ENCODE results near the gene RASGRF1. TPM values are rescaled to one million over a fixed set of nuclear protein-coding genes. Genes with fewer than 3 reads are reported as not detected.

The RASGRF1 gene
- total RNA-seq, 1 donor from 2014 or later: not detected

GRCh38 chr15:79068790-79069189, 21.8 kb downstream of the RASGRF1 start:
- intact Hi-C loops (cut with micrococcal nuclease): no loop called here

DNA sequence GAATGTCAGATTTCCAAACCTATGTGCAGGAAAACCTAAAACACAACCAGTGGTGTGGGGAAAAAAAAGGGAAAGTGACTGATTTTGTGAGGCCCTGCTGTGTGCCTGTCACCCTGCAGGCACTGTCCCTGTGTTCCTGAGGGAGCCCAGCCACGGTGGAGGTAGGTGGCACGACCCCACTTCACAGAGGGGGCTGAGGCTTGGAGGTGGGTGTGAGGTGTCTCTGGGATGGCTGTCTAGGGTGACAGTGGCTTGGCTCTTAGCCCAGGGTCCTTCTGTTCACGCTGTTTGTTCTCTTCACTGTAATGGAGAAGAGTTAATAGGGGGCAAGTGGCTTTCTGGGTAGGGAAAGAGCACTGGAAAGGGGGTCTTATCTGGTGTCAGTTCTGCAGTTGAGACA, 22.6 kb downstream of the RASGRF1 start:
- intact Hi-C loops (cut with micrococcal nuclease): no loop called here

DNA sequence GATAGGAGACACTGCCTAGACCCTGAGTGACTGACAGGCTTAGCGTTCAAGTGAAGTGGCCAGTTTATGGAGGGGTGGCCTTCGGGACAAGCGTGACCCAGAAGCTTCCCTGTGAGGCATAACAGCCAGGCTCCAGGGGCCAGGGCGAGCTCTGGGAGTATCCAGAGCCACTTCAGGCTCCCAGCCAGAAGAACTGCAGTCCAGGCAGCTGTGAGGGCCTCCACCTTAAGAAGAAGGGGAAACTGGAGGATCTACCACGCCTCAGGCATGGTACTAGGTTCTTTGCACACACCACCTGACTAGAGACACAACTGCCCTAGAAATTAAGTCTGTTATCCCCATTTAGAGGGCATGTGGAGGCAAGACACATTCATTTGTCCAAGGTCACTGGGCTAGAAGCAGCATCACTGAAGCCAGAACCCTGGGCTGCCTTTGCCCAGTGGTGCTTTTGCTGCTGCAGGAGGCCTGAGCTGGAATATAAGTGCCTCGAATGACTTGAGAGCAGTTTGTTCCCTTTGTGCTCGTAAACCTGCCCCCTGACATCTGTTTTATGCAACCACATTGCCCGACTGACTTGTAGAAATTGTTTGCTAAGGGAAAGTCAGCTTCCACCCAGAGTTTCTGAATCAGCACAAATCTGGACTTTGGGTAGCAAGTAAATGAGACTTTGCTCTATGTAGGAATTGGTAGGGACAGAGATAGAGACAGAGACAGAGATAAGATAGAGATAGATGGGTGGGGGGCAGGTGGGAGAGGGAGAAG, 23.3 kb downstream of the RASGRF1 start:
- intact Hi-C loops (cut with micrococcal nuclease): no loop called here

GRCh38 chr15:79066391-79067071, 24.0 kb downstream of the RASGRF1 start:
- intact Hi-C loops (cut with micrococcal nuclease): no loop called here

- intact Hi-C loops (cut with micrococcal nuclease): no loop called here
Observed at GRCh38 chr15:79065706-79066376, 24.7 kb downstream of the RASGRF1 start.

GRCh38 chr15:79065361-79065705, 25.2 kb downstream of the RASGRF1 start:
- intact Hi-C loops (cut with micrococcal nuclease): no loop called here

GRCh38 chr15:79064496-79064895, 26.1 kb downstream of the RASGRF1 start:
- intact Hi-C loops (cut with micrococcal nuclease): no loop called here

DNA sequence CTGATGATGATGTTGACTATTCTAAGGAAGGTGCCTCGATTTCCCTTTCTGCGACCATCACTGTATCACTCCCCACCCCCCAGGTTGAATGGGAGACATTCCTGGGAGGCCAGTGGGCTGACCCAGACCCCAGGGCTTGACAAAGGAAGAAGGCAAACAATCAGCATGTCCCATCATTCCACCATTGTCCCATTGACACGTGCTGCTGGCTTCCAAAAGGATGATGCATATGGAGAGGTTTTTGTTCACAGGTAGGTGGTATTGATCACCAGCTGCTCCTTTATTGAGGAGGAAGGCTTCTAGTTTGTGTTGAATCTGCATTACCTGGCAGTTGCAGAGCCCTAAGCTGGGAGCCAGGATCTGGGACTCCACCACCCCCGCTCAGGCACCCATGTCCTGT, 30.4 kb downstream of the RASGRF1 start:
- intact Hi-C loops (cut with micrococcal nuclease): no loop called here

GRCh38 chr15:79059081-79059572, 31.5 kb downstream of the RASGRF1 start:
- intact Hi-C loops (cut with micrococcal nuclease): no loop called here

DNA sequence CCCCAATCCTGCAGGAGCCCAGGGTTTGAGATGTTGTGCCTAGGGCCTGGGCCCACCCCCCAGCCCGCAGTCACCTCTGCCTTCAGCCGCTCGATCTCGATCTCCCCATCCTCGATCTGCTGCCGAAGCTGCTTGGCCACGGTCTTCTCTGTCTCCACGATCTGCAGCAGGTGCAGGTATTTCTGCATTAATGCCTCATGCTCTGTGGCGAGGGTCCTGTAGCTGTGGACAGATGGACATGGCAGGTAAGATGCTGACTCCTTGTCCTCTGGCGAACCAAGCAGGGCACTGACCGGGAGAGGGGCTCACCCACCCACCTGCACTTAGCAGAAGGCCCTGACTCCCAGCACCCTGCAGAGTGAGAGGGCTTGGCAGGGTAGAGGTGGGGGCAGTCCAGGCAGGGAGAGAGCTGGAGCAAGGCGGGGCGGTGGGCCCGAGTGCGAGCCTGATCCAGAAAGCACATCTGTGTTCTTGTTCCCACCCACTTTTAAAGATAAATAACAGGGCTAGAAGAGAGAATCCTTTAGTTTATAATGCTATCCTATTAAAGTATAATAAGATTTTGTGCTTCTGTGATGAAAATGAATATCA, 32.2 kb downstream of the RASGRF1 start:
- intact Hi-C loops (cut with micrococcal nuclease): no loop called here

DNA sequence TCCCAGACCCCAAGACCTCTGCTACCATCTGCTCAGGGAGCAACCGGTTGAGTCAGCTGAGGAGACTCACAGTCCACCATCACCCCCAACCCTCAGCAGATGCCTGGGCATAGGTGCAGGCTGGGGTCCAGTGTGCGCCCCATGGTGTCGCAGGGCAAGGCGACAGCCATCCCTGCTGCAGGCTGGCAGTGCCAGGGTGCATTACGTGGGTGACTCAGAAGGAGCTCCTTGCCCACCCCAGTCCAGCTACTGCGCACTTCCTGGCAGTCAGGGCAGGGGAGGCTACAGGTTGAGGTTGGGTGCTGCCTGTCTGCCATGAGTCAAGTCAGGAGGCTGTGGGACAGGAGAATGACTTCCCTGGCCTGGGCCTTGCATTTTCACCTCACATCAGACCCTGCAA, 33.5 kb downstream of the RASGRF1 start:
- intact Hi-C loops (cut with micrococcal nuclease): no loop called here

- intact Hi-C loops (cut with micrococcal nuclease): no loop called here
Observed at GRCh38 chr15:79054350-79054749, 36.2 kb downstream of the RASGRF1 start.

DNA sequence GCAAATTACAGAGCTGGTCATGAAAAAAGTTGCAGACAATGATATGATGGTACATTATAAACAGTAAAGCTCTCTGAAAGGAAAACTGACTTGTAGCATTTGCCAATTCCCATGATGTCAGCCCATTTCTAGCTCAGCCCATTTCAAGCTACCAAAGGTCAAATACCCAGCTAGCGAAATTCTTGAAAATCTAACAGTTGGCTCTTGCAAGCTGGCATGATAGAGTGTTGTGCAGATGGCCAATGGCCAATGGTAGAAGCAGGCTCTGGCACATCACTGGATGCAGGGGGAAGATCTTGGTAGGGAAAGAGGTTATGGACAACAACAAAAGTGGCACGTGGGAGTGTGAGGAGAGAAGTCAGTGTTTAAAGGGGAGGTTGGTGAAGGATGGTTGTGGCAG, 36.7 kb downstream of the RASGRF1 start:
- intact Hi-C loops (cut with micrococcal nuclease): no loop called here

- intact Hi-C loops (cut with micrococcal nuclease): no loop called here
Observed at GRCh38 chr15:79051941-79052731, 38.4 kb downstream of the RASGRF1 start.

DNA sequence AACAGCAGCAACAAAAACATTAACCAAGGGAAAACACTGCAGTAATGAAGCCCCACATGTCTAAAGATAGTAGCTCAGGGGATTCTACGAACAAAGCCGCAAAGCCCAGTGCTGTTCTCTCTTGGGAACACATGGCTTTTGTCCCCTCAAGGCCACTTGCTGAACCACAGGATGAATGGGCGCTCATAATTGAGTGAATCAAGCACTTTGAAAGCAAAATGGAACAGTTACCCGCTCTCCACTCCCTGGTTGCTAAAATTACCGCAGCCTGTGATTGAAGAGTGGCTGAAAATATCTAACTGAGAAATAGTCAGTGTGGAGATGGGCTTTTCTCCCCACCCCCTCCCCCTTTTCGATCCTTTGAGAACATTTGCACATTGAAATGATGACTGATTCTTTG, 39.6 kb downstream of the RASGRF1 start:
- intact Hi-C loops (cut with micrococcal nuclease): no loop called here

GRCh38 chr15:79050341-79050740, 40.2 kb downstream of the RASGRF1 start:
- intact Hi-C loops (cut with micrococcal nuclease): no loop called here

DNA sequence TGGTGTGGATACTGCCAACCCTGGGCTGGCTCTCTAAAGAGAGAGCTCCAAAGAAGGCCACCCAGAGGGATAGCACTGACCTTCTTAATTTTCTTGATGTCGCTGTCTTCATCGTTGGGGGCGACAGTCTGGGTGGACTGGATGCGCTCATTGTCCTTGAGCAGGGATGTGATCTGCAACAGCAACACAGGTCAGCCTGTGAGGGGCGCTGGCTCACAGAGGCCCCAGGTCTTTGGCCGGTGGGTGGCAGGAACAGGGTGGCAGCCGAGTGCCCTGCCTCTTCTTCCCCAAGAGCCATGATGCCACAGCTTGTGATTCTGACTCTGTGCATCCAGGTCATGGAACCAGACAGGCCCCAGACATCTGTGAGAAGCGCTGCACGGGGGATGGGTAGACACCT, 41.2 kb downstream of the RASGRF1 start:
- intact Hi-C loops (cut with micrococcal nuclease): no loop called here

GRCh38 chr15:79047676-79048439, 42.7 kb downstream of the RASGRF1 start:
- intact Hi-C loops (cut with micrococcal nuclease): no loop called here

- intact Hi-C loops (cut with micrococcal nuclease): no loop called here
Observed at GRCh38 chr15:79046691-79047404, 43.7 kb downstream of the RASGRF1 start.

DNA sequence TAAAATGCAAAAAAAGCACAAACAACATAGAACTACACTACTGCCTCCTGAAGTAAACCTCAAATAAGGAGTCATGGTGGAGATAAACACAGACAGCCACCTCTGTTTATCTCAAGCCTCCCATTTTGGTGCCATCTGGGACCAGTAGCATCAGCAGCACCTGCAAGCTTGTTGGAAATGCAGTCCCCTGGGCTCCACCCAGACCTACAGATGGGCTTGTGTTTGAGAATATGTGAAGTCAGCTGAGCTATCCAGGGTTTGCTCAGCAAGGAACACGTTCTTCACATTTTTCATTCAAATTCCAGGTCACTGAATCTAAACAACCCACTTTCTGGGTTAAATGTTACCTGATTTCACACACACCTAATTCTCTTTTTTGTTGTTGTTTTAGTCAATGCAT, 45.5 kb downstream of the RASGRF1 start:
- intact Hi-C loops (cut with micrococcal nuclease): no loop called here

All from T-helper 2 cell treated with Interferon-gamma antibody and Interleukin-4, amounts not matched to agents 100 ng/mL and 5 ng/mL, for 36 hours (primary cell).